Naive thymus-derived CD8-positive, alpha-beta T cell (primary cell): ENCODE data around the gene PABPN1. TPM values are rescaled to one million over a fixed set of nuclear protein-coding genes. Genes with fewer than 3 reads are reported as not detected.

Experiments used
- ATAC-seq, 2 donors: fragments of 150-1000 bp; cut with Tn5 transposase in 1 of 2; sonication (Bioruptor Pico), chemical (Tn5 transposase) in 1 of 2; 1 replicate in 1 of 2; 2 replicates in 1 of 2; pipeline ENCODE4 v1.10.0; 2021; ENCODE audit warnings: mild to moderate bottlenecking in 2 of 2, moderate library complexity in 2 of 2
- POLR2A ChIA-PET: fragments of 350-600 bp; sonication (Branson Sonifier 250); formaldehyde crosslinking; loops from one replicate; lab custom pipeline; 2021; ENCODE audit warnings: antibody characterized with exemption; lab: Charles Lee
- DNase-seq, 10 donors: peaks; one replicate each; pipeline versions ENCODE4 v3.0.0 to v3.0.0-alpha.2; 2020 to 2022
- H3K27ac Mint-ChIP-seq, 10 donors: one replicate each; pipeline ENCODE4 v1.8.0; 2020 to 2022; ENCODE audit warnings: mild to moderate bottlenecking in 10 of 10, mixed read lengths in 10 of 10, moderate library complexity in 4 of 10, inconsistent platforms in 1 of 10
- H3K27me3 Mint-ChIP-seq, 5 donors: one replicate each; pipeline ENCODE4 v1.8.0; 2021 to 2022; ENCODE audit warnings: mixed read lengths in 5 of 5
- H3K36me3 Mint-ChIP-seq, 3 donors: one replicate each; pipeline ENCODE4 v1.8.0; 2020 to 2022; ENCODE audit warnings: mixed read lengths in 3 of 3, mild to moderate bottlenecking in 2 of 3, inconsistent platforms in 1 of 3
- H3K4me1 Mint-ChIP-seq, 4 donors: one replicate each; pipeline ENCODE4 v1.8.0; 2021 to 2022; ENCODE audit warnings: mixed read lengths in 4 of 4
- H3K4me3 Mint-ChIP-seq, 10 donors: one replicate each; pipeline ENCODE4 v1.8.0; 2020 to 2022; ENCODE audit warnings: mild to moderate bottlenecking in 10 of 10, mixed read lengths in 10 of 10, moderate library complexity in 6 of 10, inconsistent platforms in 1 of 10
- H3K9me3 Mint-ChIP-seq, 9 donors: one replicate each; pipeline ENCODE4 v1.8.0; 2020 to 2022; ENCODE audit warnings: mixed read lengths in 9 of 9, mild to moderate bottlenecking in 3 of 9, inconsistent platforms in 1 of 9, moderate library complexity in 1 of 9
- polyA plus RNA-seq, 3 donors: library from polyadenylated mRNA; unstranded; fragments of 300-500 nt; fragmentation: Illumina TruSeq; gene quantifications; one replicate each; pipeline ENCODE4 v1.2.3, GENCODE V29; 2021
- total RNA-seq, 8 experiments: library from RNA in 2 of 8; stranded (reverse) in 2 of 8; gene quantifications; one replicate each; pipeline ENCODE4 v1.2.3 and lab custom pipeline; 2021 to 2026

PABPN1 gene
- total and polyA plus RNA-seq, 5 experiments from 2014 or later: 84.3 to 218 (median 96.9) TPM

- peaks cover 14 to 44% (median 31%) of the 10 kb centered on the region in 4 donors for H3K4me1 Mint-ChIP-seq
- H3K4me3 Mint-ChIP-seq: peak within 1 kb of the TSS; percentile 95 to 100 (median 98)
Measured at GRCh38 chr14:23302290-23303225, 18.7 kb upstream of the PABPN1 start, which contains the start of gene PPP1R3E. Gene PPP1R3E (minus strand): TSS chr14:23302859. CDS start chr14:23302576, 283 bp downstream.

GRCh38 chr14:23306412-23307145 lies 14.7 kb upstream of the PABPN1 start, which contains the start of gene BCL2L2:
Gene BCL2L2 (plus strand): TSS chr14:23306833. CDS start chr14:23307768, 935 bp downstream.
- Mint-ChIP-seq H3K27me3 (peaks cover 6 to 42% (median 34%) of the 10 kb centered on the region in 5 donors), H3K9me3 (no peaks in the 10 kb centered on the region), H3K4me3 (peak within 1 kb of the TSS in 2 of 10 donors; percentile 39 to 75), H3K36me3 (no peaks in the 10 kb centered on the region), H3K27ac (peak within 1 kb of the TSS in 3 of 10 donors; percentile 7 to 51 (median 23)), H3K4me1 (peaks cover 8 to 22% (median 11%) of the 10 kb centered on the region in 4 donors)
- ATAC-seq (no peak), DNase-seq (no peak)
- POLR2A ChIA-PET: interaction anchor here (12.5 kb wide), 1 partner anchor 14 kb away, joined by 376 read pairs; the partner anchor contains the start of gene PABPN1

More at GRCh38 chr14:23302290-23303225, 18.7 kb upstream of the PABPN1 start, which contains the start of gene PPP1R3E:
- Mint-ChIP-seq H3K27me3 (peaks cover 6 to 24% (median 20%) of the 10 kb centered on the region in 5 donors), H3K27ac (peak within 1 kb of the TSS; percentile 93 to 100 (median 99)), H3K36me3 (peaks cover 0 to 6% (median 0%) of the 10 kb centered on the region in 3 donors), H3K9me3 (no peaks in the 10 kb centered on the region)
- DNase-seq (peak; percentile 76 to 95 (median 86)), ATAC-seq (peak; percentile 56 to 58)
- POLR2A ChIA-PET: interaction anchor here (0.6 to 12.5 kb wide), 24 partner anchors 9 to 1140 kb away, joined by 3 to 376 read pairs (median 4); partner anchors contain the start of genes ACIN1, C14orf119, CEBPE and DCAF11

DNA sequence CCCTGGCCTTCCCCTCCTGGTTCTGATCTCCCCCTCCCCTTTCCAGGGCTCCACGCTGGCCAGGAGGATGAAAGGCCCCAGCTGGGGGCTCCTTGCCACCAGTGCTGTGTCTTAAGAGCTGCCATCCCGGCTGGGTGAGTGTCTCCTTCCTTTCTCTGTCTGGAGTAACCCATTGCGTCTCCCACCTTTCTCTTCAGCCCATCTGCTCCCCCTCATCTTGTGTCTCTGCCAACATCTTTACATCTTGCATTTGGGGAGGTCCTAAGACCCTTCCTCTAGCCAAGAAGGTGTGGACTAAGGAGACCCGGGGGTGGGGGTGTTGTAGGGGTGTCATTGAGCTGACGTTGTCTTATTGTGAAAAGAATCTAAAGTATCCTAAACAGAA lies 14.1 kb upstream of the PABPN1 start:
- Mint-ChIP-seq H3K27ac (peak overlapping the region in 2 of 10 donors; percentile 23 to 51), H3K4me3 (peak overlapping the region in 1 of 10 donors; percentile 75)
- POLR2A ChIA-PET: interaction anchor here (12.5 kb wide), 1 partner anchor 13 kb away, joined by 376 read pairs; the partner anchor contains the start of gene PABPN1

GRCh38 chr14:23307687-23308644 lies 13.3 kb upstream of the PABPN1 start:
- H3K4me3 Mint-ChIP-seq: peak overlapping the region in 2 of 10 donors; percentile 39 to 75
- no peaks in the 10 kb centered on the region for H3K9me3 Mint-ChIP-seq
- H3K36me3 Mint-ChIP-seq: no peaks in the 10 kb centered on the region
- peaks cover 4 to 17% (median 6%) of the 10 kb centered on the region in 4 donors for H3K4me1 Mint-ChIP-seq
- ATAC-seq (no peak), DNase-seq (no peak)
- H3K27ac Mint-ChIP-seq: no peak overlapping the region
- POLR2A ChIA-PET: interaction anchor here (12.5 kb wide), 1 partner anchor 12 kb away, joined by 376 read pairs; the partner anchor contains the start of gene PABPN1
- peaks cover 6 to 42% (median 34%) of the 10 kb centered on the region in 5 donors for H3K27me3 Mint-ChIP-seq

More for the DNA sequence above, 14.1 kb upstream of the PABPN1 start:
- peaks cover 8 to 22% (median 11%) of the 10 kb centered on the region in 4 donors for H3K4me1 Mint-ChIP-seq
- H3K27me3 Mint-ChIP-seq: peaks cover 6 to 42% (median 34%) of the 10 kb centered on the region in 5 donors
- no peaks in the 10 kb centered on the region for H3K9me3 Mint-ChIP-seq
- DNase-seq: no peak
- H3K36me3 Mint-ChIP-seq: no peaks in the 10 kb centered on the region
- no peak for ATAC-seq

GRCh38 chr14:23308721-23309445 lies 12.4 kb upstream of the PABPN1 start:
- Mint-ChIP-seq H3K27me3 (peaks cover 6 to 42% (median 34%) of the 10 kb centered on the region in 5 donors), H3K36me3 (no peaks in the 10 kb centered on the region), H3K27ac (peak overlapping the region in 1 of 10 donors; percentile 38), H3K4me1 (peaks cover 0 to 14% (median 2%) of the 10 kb centered on the region in 4 donors), H3K4me3 (no peak overlapping the region), H3K9me3 (no peaks in the 10 kb centered on the region)
- DNase-seq (no peak), ATAC-seq (no peak)
- POLR2A ChIA-PET: interaction anchor here (12.5 kb wide), 1 partner anchor 12 kb away, joined by 376 read pairs; the partner anchor contains the start of gene PABPN1

DNA sequence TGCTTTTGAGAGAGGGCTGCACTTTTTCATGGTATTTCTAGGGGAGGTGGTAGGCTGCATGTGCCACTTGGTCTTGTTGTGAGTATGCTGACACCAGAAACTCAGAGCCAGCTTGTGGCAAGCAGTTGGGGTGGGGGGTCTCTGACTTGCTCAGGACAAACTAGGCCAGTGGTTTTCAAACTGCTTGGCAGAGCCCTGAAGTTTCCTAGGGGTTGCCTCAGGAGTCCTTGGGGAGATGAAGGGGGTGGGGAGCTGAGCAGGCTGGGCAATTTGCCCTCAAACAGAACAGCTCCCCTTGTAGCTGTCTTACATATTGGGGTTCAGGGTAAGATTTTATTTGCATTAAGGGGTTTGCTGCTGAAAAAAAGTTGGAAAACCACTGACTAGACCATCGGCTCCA lies 10.7 kb upstream of the PABPN1 start:
- Mint-ChIP-seq H3K27me3 (peaks cover 6 to 38% (median 29%) of the 10 kb centered on the region in 5 donors), H3K4me1 (peaks cover 0 to 13% (median 2%) of the 10 kb centered on the region in 4 donors), H3K36me3 (no peaks in the 10 kb centered on the region), H3K9me3 (no peaks in the 10 kb centered on the region), H3K27ac (no peak overlapping the region), H3K4me3 (no peak overlapping the region)
- DNase-seq (no peak), ATAC-seq (no peak)
- POLR2A ChIA-PET: interaction anchor here (12.5 kb wide), 1 partner anchor 10 kb away, joined by 376 read pairs; the partner anchor contains the start of gene PABPN1

DNA sequence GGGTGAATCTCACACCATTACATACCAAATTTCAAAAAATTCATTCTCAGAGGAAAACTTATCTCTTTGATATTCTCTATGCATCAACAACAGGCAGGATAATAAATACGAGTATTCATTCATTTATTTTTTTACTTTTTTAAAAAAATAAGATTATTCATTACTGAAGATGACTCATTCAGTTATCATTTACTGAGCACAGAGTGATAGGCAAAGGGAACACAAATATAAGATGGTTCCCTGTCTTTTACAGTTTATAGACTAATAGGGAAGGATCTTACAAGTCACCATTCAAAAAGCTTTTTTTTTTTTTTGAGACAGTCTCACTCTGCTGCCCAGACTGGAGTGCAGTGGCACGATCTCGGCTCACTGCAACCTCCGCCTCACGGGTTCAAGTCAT lies 5.0 kb upstream of the PABPN1 start:
- ATAC-seq (no peak), DNase-seq (no peak)
- H3K27me3 Mint-ChIP-seq: no peaks in the 10 kb centered on the region
- no peak overlapping the region for H3K4me3 Mint-ChIP-seq
- no peaks in the 10 kb centered on the region for H3K36me3 Mint-ChIP-seq
- POLR2A ChIA-PET: interaction anchor here (9.7 kb wide), 1 partner anchor 11 kb away, joined by 376 read pairs; the partner anchor contains the start of genes BCL2L2 and PPP1R3E
- peaks cover 0 to 5% (median 0%) of the 10 kb centered on the region in 9 donors for H3K9me3 Mint-ChIP-seq
- peaks cover 4 to 14% (median 13%) of the 10 kb centered on the region in 4 donors for H3K4me1 Mint-ChIP-seq
- H3K27ac Mint-ChIP-seq: no peak overlapping the region

- POLR2A ChIA-PET: interaction anchor here (1.0 to 9.7 kb wide), 14 partner anchors 9 to 635 kb away, joined by 3 to 376 read pairs (median 12); partner anchors contain the start of genes ACIN1, BCL2L2, C14orf119 and HOMEZ
- no peaks in the 10 kb centered on the region for H3K27me3 Mint-ChIP-seq
- H3K27ac Mint-ChIP-seq: peak overlapping the region; percentile 97 to 99 (median 99)
- H3K9me3 Mint-ChIP-seq: peaks cover 0 to 5% (median 0%) of the 10 kb centered on the region in 9 donors
- peak overlapping the region; percentile 81 to 96 (median 91) for H3K4me3 Mint-ChIP-seq
- peaks cover 18 to 32% (median 30%) of the 10 kb centered on the region in 4 donors for H3K4me1 Mint-ChIP-seq
- H3K36me3 Mint-ChIP-seq: peaks cover 0 to 28% (median 3%) of the 10 kb centered on the region in 3 donors
- ATAC-seq: no peak
- DNase-seq: no peak
Measured at GRCh38 chr14:23319746-23320583, 1.3 kb upstream of the PABPN1 start.
